Endothelial cell of hepatic sinusoid (primary cell): ENCODE data around the gene ADGRF3.
"Not testable (repeated sequence)": the region's sequence is repeated elsewhere in the genome, so short reads cannot be mapped to it uniquely, and the experiment has no call there.

Experiments used
- in situ Hi-C: cut with HindIII; loops from 2 replicates; pipeline ENCODE4 v1.10.0; 2017; ENCODE audit warnings: low sequenced_read_pairs

ADGRF3 gene

GRCh38 chr2:26346454-26347053, at the start of gene ADGRF3:
Gene ADGRF3, minus strand, starts transcription at chr2:26346789. Its CDS starts 555 bp downstream, at chr2:26346234.
- in situ Hi-C loops, result no loop called here

DNA sequence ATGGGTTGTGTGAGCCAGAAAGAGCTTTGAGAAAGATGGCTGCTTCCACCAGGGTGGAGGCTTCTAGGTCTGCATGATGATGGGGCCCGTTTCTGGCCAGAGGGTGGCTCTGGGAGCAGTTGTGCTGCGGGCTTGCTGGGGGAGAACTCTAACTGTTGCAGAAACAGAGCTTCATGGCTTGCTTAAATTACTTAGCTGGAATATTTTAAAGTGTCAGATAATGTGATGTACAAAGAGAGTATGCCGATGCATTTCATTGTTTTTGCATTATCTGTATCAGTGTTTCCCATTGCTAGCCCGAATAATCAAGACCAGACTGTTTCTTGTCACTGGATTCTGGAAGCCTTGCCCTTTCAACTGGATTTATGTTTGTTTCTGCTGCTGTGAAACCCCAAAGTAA, 48.8 kb upstream of the ADGRF3 start:
- in situ Hi-C loops, result no loop called here

DNA sequence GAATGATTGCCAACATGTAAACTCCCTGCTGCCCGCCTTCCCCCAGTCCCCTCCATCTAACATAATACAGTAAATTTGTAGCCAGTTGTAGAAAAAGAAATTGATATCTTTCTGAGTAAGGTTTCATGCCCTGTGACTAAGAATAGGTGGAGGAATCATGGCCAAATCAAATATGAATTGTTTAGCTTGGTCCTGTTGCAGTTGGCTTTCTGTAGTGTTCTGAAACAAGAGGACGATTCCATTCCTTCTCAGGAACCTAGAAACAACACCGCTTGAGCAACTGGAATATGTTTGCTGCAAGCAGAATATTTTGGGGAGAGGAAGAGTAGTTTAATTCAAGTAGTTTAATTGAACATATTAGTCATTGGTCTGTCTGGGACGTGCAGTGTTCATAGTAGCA, 48.1 kb upstream of the ADGRF3 start:
- in situ Hi-C loops, result no loop called here

DNA sequence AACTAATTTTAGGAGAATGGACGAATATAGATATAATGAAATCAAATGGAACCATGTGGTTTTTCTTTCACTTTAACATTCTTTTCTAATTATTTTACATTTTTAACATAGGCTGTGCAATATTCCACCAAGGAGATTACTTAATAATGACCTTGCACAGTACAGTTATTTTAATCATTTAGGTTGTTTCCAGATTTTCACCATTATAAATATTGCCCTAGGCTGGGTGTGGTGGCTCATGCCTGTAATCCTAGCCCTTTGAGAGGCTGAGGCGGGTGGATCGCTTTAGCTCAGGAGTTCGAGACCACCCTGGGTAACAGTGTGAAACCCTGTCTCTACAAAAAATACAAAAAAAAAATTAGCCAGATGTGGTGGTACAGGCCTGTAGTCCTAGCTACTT, 40.6 kb upstream of the ADGRF3 start:
- in situ Hi-C loops, result no loop called here

DNA sequence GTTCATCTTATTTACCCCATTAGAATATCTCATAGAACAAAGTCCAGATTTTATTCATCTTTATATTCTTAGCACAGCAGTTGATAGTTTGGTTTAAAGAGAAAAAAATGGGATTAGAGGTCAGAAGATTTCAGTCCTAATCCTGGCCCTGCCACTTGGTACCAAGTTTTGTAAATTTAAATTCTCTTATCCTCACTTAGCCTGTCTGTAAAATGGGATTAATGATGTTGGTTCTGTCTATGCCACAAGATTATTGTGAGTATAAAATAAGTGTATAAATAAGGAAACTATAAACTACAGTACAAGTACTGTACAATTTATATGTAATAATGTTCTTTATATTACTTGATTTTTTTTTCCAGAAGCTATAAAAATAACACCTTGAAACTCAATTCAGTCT, 38.0 kb upstream of the ADGRF3 start:
- in situ Hi-C loops, result no loop called here

DNA sequence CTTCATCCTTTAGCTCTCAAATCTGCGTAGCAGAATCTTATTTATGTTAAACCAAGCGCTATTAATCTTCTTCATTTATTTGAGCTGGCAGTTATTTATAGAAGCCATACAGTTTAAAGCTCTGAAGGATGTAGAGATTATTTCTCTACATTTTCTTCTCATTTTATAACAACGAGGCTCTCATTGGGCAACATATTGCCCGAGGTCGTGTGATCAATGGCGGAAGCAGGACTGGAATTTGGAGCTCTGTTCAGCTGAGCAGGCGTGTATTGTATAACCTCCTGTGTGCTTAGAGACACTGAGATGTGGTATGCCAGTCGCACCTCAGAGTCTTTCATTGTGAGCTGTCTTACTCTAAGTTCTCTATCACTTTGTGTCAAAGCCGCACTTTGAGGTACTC, 37.6 kb upstream of the ADGRF3 start:
- in situ Hi-C loops, result no loop called here

DNA sequence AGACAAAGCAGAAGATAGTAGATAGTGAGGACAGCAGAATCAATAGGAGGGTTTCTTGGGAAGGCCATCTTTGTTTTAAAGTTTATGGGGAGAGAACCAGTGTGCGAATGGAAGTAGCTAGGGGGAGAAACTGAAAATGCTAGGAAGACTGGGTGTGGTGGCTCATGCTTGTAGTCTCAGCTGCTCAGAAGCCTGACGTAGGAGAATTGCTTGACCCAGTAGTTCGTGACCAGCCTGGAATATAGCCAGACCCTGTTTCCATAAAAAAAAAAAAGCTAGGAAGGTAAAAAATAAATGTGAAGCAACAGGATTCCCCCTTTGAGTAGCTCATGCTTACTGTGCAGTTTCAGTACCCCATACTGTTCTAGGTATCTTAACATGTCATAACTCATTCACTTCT, 36.0 kb upstream of the ADGRF3 start:
- in situ Hi-C loops, result no loop called here

GRCh38 chr2:26380281-26380680, 33.7 kb upstream of the ADGRF3 start:
- in situ Hi-C loops, result no loop called here

- in situ Hi-C loops, result no loop called here
Observed at GRCh38 chr2:26376799-26377198, 30.2 kb upstream of the ADGRF3 start.

DNA sequence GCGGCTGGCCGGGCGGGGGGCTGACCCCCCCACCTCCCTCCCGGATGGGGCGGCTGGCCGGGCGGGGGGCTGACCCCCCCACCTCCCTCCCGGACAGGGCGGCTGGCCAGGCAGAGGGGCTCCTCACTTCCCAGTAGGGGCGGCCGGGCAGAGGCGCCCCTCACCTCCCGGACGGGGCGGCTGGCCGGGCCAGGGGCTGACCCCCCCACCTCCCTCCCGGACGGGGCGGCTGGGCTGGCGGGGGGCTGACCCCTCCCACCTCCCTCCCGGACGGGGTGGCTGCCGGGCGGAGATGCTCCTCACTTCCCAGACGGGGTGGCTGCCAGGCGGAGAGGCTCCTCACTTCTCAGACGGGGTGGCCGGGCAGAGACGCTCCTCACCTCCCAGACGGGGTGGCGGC, 24.3 kb upstream of the ADGRF3 start:
- in situ Hi-C loops, result not testable (repeated sequence)

DNA sequence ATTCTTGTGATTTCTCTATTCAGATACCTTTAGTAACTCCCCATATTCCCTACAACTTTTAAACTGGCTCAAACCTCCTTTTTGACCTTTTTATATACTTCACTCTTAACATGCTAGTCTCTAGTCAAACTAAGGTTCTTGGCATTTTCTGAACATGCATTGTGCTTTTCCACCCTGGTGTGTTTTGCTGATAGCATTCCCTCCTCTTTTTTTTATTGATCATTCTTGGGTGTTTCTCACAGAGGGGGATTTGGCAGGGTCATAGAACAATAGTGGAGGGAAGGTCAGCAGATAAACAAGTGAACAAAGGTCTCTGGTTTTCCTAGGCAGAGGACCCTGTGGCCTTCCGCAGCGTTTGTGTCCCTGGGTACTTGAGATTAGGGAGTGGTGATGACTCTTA, 23.1 kb upstream of the ADGRF3 start:
- in situ Hi-C loops, result not testable (repeated sequence)

- in situ Hi-C loops, result no loop called here
Observed at GRCh38 chr2:26366957-26367356, 20.4 kb upstream of the ADGRF3 start.

DNA sequence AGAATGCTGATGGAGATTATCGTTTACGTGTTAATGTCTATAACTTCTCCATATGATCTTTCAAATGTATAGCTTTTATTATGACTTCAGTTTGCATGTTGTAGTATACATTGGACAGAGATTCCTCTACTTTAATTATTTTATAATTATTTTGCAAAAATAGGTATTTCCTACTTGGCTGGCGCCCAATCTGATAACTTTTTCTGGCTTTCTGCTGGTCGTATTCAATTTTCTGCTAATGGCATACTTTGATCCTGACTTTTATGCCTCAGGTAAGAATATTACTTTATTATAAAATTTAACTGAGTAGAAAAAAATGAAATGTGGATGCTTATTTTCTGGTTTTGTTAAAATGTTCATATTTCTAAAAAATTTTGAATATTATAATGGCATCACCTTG, 18.1 kb upstream of the ADGRF3 start:
- in situ Hi-C loops, result no loop called here

- in situ Hi-C loops, result no loop called here
Observed at GRCh38 chr2:26363958-26364357, 17.4 kb upstream of the ADGRF3 start.

DNA sequence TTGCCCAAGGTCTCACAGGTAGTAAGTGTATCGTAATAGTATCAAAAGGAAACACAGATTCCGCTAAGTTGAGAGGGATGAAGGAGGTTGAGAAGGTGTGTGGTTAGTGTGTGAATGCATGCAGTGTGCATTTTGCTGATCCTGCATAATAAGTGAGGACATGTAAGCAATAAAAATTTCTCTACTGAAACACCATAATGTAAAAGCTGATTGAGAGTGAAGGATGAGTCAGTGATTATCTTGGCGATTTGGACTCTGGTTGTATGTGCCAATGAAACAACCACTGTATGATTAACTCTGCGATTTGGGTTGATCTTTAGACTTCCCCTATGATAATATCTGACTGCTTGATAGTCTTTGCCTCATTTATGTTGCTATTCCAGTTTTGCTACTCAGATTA, 16.7 kb upstream of the ADGRF3 start:
- in situ Hi-C loops, result no loop called here

DNA sequence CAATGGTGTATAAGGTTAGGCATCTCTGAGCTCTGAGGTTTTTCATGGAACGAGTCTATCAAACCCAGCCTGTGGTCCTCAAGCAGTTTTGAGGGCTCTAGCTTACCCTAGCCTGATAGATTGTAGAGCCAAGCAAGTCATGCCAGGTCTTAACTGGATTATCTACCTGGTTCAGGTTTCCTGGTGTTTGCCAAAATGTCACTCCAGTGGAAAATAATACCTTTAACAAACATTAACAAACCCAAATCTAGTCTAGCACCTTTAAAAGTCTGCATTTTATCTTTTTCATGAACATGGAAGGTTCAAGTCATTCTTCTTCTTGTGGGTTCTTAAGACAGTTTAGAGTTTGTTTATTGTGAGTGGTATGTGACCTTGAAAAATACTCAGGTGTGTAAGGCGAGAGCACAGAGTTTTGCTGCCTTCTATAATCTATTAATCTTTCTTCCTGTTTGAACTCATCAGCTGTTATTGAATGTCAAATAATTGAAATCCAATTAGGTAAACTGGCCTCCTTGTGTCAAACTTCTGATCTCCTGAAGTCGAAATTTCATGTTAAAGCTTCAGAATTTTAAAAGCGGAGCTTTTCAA, 13.4 kb upstream of the ADGRF3 start:
- in situ Hi-C loops, result no loop called here

GRCh38 chr2:26356771-26357170, 10.2 kb upstream of the ADGRF3 start:
- in situ Hi-C loops, result no loop called here

DNA sequence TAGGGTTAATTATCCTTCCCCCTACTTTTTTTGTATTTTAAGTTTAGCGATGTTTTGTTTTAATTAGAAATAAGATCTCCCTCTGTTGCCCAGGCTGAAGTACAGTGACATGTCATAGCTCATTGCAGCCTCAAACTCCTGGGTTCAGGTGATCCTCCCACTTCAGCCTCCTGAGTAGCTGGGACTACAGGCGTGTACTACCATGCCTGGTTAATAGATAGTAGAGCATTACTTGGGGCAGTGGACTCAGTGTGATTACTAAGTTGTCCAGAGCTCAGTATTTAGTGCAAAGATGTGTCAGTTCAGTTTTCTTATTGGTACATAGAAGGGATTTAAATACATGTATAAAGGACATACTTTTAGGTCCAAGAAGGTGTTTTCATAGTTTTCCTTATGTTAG, 9.5 kb upstream of the ADGRF3 start:
- in situ Hi-C loops, result no loop called here

DNA sequence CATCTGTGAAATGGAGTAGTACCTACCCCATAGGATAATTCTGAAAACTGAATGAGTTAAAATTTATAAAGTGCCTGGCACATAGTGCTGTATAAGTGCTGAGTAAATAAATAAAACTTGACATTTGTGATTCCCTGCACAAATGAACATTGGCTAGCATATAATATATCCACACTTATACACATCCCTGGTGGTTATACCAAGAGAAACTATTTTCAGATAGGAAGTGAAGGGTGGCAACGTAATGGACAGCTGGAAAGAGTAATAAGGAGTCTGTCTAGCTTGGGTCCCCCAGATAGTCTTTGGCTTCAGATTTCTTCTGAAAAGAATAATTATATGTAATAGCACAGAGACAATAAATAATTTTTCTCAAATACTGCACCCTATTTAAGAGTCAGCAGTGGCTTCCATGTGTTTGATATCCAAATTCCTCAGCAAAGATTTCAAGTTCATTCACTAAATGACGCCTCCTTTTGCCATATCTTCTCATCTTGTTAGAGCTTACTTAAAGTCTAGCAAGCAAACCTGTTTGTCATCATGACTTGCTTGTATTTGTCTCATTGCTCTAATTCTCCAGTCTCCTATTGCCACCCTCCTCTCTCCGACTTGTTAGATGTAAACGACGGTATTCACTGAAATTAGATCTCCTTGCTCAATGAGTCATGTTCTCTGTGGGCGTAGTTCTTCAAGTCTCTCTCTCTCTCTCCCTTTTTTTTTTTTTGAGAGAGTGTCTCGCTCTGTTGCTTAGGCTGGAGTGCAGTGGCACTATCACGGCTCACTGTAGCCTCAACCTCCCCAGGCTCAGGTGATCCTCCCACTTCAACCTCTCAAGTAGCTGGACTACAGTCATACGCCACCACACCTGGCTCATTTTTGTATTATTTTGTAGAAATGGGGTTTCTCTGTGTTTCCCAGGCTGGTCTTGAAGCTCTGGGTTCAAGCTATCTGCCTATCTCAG, 8.7 kb upstream of the ADGRF3 start:
- in situ Hi-C loops, result no loop called here

DNA sequence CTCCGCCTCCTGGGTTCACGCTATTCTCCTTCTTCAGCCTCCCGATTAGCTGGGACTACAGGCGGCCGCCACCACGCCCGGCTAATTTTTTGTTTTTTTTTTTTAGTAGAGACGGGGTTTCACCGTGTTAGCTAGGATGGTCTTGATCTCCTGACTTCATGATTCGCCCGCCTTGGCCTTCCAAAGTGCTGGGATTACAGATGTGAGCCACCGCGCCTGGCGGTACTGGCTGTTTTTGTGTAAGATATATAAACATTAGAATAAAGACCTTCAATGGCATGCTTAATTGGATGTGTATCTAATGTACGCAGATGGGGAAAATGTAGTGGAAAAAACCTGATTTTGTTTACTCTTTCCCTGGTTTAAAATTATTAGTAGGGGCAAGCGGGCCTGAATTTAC, 7.9 kb upstream of the ADGRF3 start:
- in situ Hi-C loops, result not testable (repeated sequence)

GRCh38 chr2:26352892-26353291, 6.3 kb upstream of the ADGRF3 start:
- in situ Hi-C loops, result no loop called here
